A549 (cell line): ENCODE measurements around the gene CCS. TPM values are rescaled to one million over a fixed set of nuclear protein-coding genes. Genes with fewer than 3 reads are reported as not detected.

ENCODE experiments used
- BHLHE40 ChIP-seq: IDR thresholded peaks from 2 replicates; pipeline ENCODE4 v1.6.1; 2012; ENCODE audit warnings: low read depth, low read length, inconsistent platforms
- CBX8 ChIP-seq: fragments of 200-600 bp; sonication (generic); IDR thresholded peaks from 2 replicates; pipeline ENCODE4 v1.6.1; 2016
- CHD4 ChIP-seq: fragments of 200-600 bp; sonication (generic); IDR thresholded peaks from 2 replicates; pipeline ENCODE4 v1.6.1; 2016; ENCODE audit warnings: antibody characterized with exemption, mild to moderate bottlenecking, borderline replicate concordance
- EHF ChIP-seq: fragments of 250-450 bp; sonication (Bioruptor Pico); IDR thresholded peaks from 2 replicates; pipeline ENCODE4 v1.5.0; 2020; ENCODE audit warnings: mild to moderate bottlenecking
- EHMT2 ChIP-seq: fragments of 200-600 bp; sonication (generic); IDR thresholded peaks from 2 replicates; pipeline ENCODE4 v1.6.1; 2016; ENCODE audit warnings: antibody characterized with exemption, low read depth, mild to moderate bottlenecking, moderate library complexity
- FOSL2 ChIP-seq, 2 experiments: fragments of 450-650 bp in 1 of 2; fragments of >200 bp in 1 of 2; sonication (Bioruptor Twin) in 1 of 2; formaldehyde crosslinking; IDR thresholded peaks; 2 replicates each; pipeline versions ENCODE4 v1.5.0 to v1.6.1; 2016 to 2020; ENCODE audit warnings: mild to moderate bottlenecking in 1 of 2, moderate library complexity in 1 of 2
- GATA3 ChIP-seq: IDR thresholded peaks from 2 replicates; pipeline ENCODE4 v1.6.1; 2012; ENCODE audit warnings: borderline replicate concordance
- HEYL ChIP-seq: fragments of 250-450 bp; sonication (Bioruptor Pico); IDR thresholded peaks from 2 replicates; pipeline ENCODE4 v1.8.0; 2021; ENCODE audit warnings: mild to moderate bottlenecking, moderate library complexity
- HOXA7 ChIP-seq: fragments of 250-450 bp; sonication (Bioruptor Pico); IDR thresholded peaks from 2 replicates; pipeline ENCODE4 v1.5.0; 2020; ENCODE audit warnings: mild to moderate bottlenecking, moderate library complexity
- HOXB13 ChIP-seq: fragments of 250-450 bp; sonication (Bioruptor Pico); IDR thresholded peaks from 2 replicates; pipeline ENCODE4 v1.5.0; 2020; ENCODE audit warnings: low read depth, mild to moderate bottlenecking, moderate library complexity
- JUN ChIP-seq, 2 experiments: fragments of >200 bp; sonication (Bioruptor Twin); formaldehyde crosslinking; IDR thresholded peaks; 2 replicates in 1 of 2; 3 replicates in 1 of 2; pipeline ENCODE4 v1.6.1; 2016 to 2017
- JUNB ChIP-seq: fragments of >200 bp; sonication (Bioruptor Twin); formaldehyde crosslinking; IDR thresholded peaks from 2 replicates; pipeline ENCODE4 v1.6.1; 2016
- KDM1A ChIP-seq: fragments of 200-600 bp; sonication (generic); IDR thresholded peaks from 2 replicates; pipeline ENCODE4 v1.6.1; 2016; ENCODE audit warnings: low read depth, mild to moderate bottlenecking
- NFE2L2 ChIP-seq: fragments of 150-350 bp; conservative IDR thresholded peaks from 2 replicates; pipeline ENCODE4 v1.6.1; 2014; ENCODE audit warnings: low read length
- POLR2A ChIP-seq: IDR thresholded peaks from 2 replicates; pipeline ENCODE4 v1.6.1; 2012; ENCODE audit warnings: mild to moderate bottlenecking, low read length
- RAD21 ChIP-seq, 2 experiments: fragments of >200 bp in 1 of 2; sonication (Bioruptor Twin) in 1 of 2; formaldehyde crosslinking in 1 of 2; IDR thresholded peaks in 1 of 2; conservative IDR thresholded peaks in 1 of 2; 2 replicates in 1 of 2; 3 replicates in 1 of 2; pipeline ENCODE4 v1.6.1; 2012 to 2018; ENCODE audit warnings: inconsistent platforms in 1 of 2
- RCOR1 ChIP-seq: fragments of 150-350 bp; IDR thresholded peaks from 2 replicates; pipeline ENCODE4 v1.6.1; 2014; ENCODE audit warnings: antibody characterized with exemption, low read length, low read depth
- RNF2 ChIP-seq: fragments of 200-600 bp; sonication (generic); IDR thresholded peaks from 2 replicates; pipeline ENCODE4 v1.6.1; 2016; ENCODE audit warnings: low read depth, mild to moderate bottlenecking, antibody characterized with exemption, moderate library complexity, borderline replicate concordance
- SMC3 ChIP-seq: fragments of >200 bp; sonication (Bioruptor Twin); formaldehyde crosslinking; IDR thresholded peaks from 3 replicates; pipeline ENCODE4 v1.6.1; 2018; ENCODE audit warnings: inconsistent platforms
- TP53 ChIP-seq: fragments of 250-450 bp; sonication (Bioruptor Pico); IDR thresholded peaks from 2 replicates; pipeline ENCODE4 v1.5.0; 2021; ENCODE audit warnings: mild to moderate bottlenecking, moderate library complexity
- ZFP36 ChIP-seq: fragments of 450-650 bp; IDR thresholded peaks from 2 replicates; pipeline ENCODE4 v1.6.1; 2014; ENCODE audit warnings: borderline replicate concordance; ENCODE audit not compliant: partially characterized antibody
- ZNF302 ChIP-seq: fragments of 250-450 bp; sonication (Bioruptor Pico); IDR thresholded peaks from 2 replicates; pipeline ENCODE4 v1.9.0; 2021; ENCODE audit warnings: inconsistent platforms, mild to moderate bottlenecking, moderate library complexity
- ZSCAN20 ChIP-seq: fragments of 250-450 bp; sonication (Bioruptor Pico); IDR thresholded peaks from 2 replicates; pipeline ENCODE4 v1.8.0; 2022; ENCODE audit warnings: mild to moderate bottlenecking, moderate library complexity
- polyA plus RNA-seq, 4 experiments: library from polyadenylated mRNA; depleted of rRNA in 3 of 4; stranded (reverse); fragments of >200 nt; fragmentation: RNase III in 1 of 4; extraction: RNeasy Plus Mini Kit Qiagen cat#74134 plus additional on column Dnase treatment in 1 of 4; gene quantifications; 2 replicates in 3 of 4; 3 replicates in 1 of 4; pipeline ENCODE4 v1.2.3, GENCODE V29; 2011 to 2017
- TF ChIP-seq, protein P1 (sequence below): fragments of 200-600 bp; sonication (generic); IDR thresholded peaks from 2 replicates; pipeline ENCODE4 v1.6.1; 2016; ENCODE audit warnings: antibody characterized with exemption, mild to moderate bottlenecking, moderate library complexity
- TF ChIP-seq, protein P2 (sequence below): fragments of >200 bp; sonication (Bioruptor Twin); formaldehyde crosslinking; IDR thresholded peaks from 3 replicates; pipeline ENCODE4 v1.6.1; 2016
- TF ChIP-seq, protein P3 (sequence below): fragments of 150-350 bp; IDR thresholded peaks from 2 replicates; pipeline ENCODE4 v1.6.1; 2014; ENCODE audit warnings: low read depth, mild to moderate bottlenecking, low read length
- TF ChIP-seq, protein P4 (sequence below): fragments of >200 bp; sonication (Bioruptor Twin); formaldehyde crosslinking; IDR thresholded peaks from 3 replicates; pipeline ENCODE4 v1.5.1; 2016
- TF ChIP-seq, protein P5 (sequence below): fragments of >200 bp; sonication (Bioruptor Twin); formaldehyde crosslinking; IDR thresholded peaks from 2 replicates; pipeline ENCODE4 v1.6.1; 2016
- TF ChIP-seq, protein P6 (sequence below): IDR thresholded peaks from 2 replicates; pipeline ENCODE4 v1.6.1; 2012
- TF ChIP-seq, protein P7 (sequence below): IDR thresholded peaks from 2 replicates; pipeline ENCODE4 v1.6.1; 2012
- TF ChIP-seq, protein P8 (sequence below): IDR thresholded peaks from 2 replicates; pipeline ENCODE4 v1.6.1; 2012; ENCODE audit warnings: low read depth, borderline replicate concordance

The CCS gene
- polyA plus RNA-seq, 2 of the 4 experiments (the other 2 are of a cell fraction), result 18.3 to 46.5 TPM

DNA sequence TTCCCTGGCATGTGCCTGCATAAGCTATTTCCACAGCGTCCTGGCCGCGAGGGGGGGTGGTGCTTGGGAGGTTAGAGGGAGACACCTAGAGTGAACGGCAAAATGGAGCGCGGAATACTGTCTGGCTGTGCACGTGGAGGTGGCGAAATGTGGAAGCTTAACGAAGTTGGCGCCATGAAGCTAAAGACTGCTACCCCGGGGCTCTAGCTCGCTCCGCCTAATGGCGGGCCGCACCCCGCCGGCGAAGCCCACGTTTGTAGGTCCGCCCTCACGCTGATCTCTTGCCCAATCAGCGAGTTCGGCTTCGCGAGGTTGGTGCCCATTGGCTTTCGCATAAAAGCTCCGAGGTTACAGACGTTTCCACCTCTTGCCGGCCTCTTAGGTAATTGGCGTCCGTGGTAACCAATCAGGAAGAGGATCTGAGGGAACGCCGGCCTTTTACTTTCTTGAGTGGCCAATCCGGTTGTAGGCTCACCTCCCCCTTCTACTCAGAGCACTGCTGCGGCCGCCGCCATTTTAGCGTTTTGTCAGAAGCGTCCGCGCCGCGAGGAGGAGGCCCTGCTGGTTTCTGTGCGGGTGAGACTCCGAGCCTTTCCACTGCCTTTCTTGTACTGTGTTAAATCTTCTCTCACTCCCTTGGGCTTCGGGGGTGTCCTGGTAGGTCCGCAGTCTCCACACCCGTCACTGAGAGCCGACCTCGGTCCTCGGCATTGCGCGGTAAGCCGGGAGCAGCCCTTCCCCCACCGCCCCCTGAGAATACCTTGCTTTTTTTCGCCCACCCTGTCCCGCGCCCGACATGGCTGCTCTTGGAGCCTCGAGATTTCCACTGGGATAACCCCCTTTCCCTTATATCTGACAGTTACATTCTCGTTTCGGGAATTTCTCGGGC lies 45.4 kb downstream of the CCS start, which contains the start of gene RBM4 (continued):
- TF ChIP-seq, protein P1, sequence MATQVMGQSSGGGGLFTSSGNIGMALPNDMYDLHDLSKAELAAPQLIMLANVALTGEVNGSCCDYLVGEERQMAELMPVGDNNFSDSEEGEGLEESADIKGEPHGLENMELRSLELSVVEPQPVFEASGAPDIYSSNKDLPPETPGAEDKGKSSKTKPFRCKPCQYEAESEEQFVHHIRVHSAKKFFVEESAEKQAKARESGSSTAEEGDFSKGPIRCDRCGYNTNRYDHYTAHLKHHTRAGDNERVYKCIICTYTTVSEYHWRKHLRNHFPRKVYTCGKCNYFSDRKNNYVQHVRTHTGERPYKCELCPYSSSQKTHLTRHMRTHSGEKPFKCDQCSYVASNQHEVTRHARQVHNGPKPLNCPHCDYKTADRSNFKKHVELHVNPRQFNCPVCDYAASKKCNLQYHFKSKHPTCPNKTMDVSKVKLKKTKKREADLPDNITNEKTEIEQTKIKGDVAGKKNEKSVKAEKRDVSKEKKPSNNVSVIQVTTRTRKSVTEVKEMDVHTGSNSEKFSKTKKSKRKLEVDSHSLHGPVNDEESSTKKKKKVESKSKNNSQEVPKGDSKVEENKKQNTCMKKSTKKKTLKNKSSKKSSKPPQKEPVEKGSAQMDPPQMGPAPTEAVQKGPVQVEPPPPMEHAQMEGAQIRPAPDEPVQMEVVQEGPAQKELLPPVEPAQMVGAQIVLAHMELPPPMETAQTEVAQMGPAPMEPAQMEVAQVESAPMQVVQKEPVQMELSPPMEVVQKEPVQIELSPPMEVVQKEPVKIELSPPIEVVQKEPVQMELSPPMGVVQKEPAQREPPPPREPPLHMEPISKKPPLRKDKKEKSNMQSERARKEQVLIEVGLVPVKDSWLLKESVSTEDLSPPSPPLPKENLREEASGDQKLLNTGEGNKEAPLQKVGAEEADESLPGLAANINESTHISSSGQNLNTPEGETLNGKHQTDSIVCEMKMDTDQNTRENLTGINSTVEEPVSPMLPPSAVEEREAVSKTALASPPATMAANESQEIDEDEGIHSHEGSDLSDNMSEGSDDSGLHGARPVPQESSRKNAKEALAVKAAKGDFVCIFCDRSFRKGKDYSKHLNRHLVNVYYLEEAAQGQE, result 0 out of 2 replicates have a peak, but pooled peaks have one; percentile 27
- TF ChIP-seq ZNF302 (CRISPR knock-in tag) (no peak), KDM1A (no peak), JUN (IDR thresholded peaks at IDR 0.05) (peak; percentile 87 to 88; a peak in 4 of 5 replicates), GATA3 (no peak), TP53 (CRISPR knock-in tag) (peak; percentile 42; the same call in 1 of the 2 replicates), EHF (CRISPR knock-in tag) (no peak), FOSL2 (IDR thresholded peaks at IDR 0.05) (no peak), FOSL2 (CRISPR knock-in tag; IDR thresholded peaks at IDR 0.05) (0 out of 2 replicates have a peak, but pooled peaks have one; percentile 18), RCOR1 (no peak), BHLHE40 (no peak), HEYL (CRISPR knock-in tag) (no peak), CBX8 (no peak), CHD4 (no peak), HOXA7 (peak; percentile 76; the same call in 1 of the 2 replicates), RNF2 (no peak), ZFP36 (no peak), NFE2L2 (no peak), HOXB13 (CRISPR knock-in tag) (no peak), SMC3 (no peak), ZSCAN20 (CRISPR knock-in tag) (no peak), RAD21 (conservative IDR thresholded peaks at IDR 0.05 in 1 of 2, IDR thresholded peaks at IDR 0.05 in 1 of 2) (no peak), EHMT2 (no peak), POLR2A (peak; percentile 73), JUNB (no peak)
- TF ChIP-seq, protein P2, sequence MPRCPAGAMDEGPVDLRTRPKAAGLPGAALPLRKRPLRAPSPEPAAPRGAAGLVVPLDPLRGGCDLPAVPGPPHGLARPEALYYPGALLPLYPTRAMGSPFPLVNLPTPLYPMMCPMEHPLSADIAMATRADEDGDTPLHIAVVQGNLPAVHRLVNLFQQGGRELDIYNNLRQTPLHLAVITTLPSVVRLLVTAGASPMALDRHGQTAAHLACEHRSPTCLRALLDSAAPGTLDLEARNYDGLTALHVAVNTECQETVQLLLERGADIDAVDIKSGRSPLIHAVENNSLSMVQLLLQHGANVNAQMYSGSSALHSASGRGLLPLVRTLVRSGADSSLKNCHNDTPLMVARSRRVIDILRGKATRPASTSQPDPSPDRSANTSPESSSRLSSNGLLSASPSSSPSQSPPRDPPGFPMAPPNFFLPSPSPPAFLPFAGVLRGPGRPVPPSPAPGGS, result peak; percentile 88; the same call in 2 of the 3 replicates
- TF ChIP-seq, protein P3, sequence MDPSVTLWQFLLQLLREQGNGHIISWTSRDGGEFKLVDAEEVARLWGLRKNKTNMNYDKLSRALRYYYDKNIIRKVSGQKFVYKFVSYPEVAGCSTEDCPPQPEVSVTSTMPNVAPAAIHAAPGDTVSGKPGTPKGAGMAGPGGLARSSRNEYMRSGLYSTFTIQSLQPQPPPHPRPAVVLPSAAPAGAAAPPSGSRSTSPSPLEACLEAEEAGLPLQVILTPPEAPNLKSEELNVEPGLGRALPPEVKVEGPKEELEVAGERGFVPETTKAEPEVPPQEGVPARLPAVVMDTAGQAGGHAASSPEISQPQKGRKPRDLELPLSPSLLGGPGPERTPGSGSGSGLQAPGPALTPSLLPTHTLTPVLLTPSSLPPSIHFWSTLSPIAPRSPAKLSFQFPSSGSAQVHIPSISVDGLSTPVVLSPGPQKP, result no peak
- TF ChIP-seq, protein P4, sequence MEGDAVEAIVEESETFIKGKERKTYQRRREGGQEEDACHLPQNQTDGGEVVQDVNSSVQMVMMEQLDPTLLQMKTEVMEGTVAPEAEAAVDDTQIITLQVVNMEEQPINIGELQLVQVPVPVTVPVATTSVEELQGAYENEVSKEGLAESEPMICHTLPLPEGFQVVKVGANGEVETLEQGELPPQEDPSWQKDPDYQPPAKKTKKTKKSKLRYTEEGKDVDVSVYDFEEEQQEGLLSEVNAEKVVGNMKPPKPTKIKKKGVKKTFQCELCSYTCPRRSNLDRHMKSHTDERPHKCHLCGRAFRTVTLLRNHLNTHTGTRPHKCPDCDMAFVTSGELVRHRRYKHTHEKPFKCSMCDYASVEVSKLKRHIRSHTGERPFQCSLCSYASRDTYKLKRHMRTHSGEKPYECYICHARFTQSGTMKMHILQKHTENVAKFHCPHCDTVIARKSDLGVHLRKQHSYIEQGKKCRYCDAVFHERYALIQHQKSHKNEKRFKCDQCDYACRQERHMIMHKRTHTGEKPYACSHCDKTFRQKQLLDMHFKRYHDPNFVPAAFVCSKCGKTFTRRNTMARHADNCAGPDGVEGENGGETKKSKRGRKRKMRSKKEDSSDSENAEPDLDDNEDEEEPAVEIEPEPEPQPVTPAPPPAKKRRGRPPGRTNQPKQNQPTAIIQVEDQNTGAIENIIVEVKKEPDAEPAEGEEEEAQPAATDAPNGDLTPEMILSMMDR, result 0 out of 3 replicates have a peak, but pooled peaks have one; percentile 6
- TF ChIP-seq, protein P5, sequence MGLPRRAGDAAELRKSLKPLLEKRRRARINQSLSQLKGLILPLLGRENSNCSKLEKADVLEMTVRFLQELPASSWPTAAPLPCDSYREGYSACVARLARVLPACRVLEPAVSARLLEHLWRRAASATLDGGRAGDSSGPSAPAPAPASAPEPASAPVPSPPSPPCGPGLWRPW, result no peak
- TF ChIP-seq, protein P6, sequence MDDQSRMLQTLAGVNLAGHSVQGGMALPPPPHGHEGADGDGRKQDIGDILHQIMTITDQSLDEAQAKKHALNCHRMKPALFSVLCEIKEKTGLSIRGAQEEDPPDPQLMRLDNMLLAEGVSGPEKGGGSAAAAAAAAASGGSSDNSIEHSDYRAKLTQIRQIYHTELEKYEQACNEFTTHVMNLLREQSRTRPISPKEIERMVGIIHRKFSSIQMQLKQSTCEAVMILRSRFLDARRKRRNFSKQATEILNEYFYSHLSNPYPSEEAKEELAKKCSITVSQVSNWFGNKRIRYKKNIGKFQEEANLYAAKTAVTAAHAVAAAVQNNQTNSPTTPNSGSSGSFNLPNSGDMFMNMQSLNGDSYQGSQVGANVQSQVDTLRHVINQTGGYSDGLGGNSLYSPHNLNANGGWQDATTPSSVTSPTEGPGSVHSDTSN, result peak; percentile 94
- TF ChIP-seq, protein P7, sequence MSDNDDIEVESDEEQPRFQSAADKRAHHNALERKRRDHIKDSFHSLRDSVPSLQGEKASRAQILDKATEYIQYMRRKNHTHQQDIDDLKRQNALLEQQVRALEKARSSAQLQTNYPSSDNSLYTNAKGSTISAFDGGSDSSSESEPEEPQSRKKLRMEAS, result peak; percentile 89
- TF ChIP-seq, protein P8, sequence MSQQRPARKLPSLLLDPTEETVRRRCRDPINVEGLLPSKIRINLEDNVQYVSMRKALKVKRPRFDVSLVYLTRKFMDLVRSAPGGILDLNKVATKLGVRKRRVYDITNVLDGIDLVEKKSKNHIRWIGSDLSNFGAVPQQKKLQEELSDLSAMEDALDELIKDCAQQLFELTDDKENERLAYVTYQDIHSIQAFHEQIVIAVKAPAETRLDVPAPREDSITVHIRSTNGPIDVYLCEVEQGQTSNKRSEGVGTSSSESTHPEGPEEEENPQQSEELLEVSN, result peak; percentile 79; the same call in 1 of the 2 replicates
